PC-9 (cell line): ENCODE measurements around the gene ZNF860.

Experiments used
- EZH2 ChIP-seq: fragments of 200-600 bp; sonication (generic); IDR thresholded peaks from 2 replicates; pipeline ENCODE4 v1.8.0; 2017; ENCODE audit warnings: antibody characterized with exemption, low read depth
- TF ChIP-seq, protein P1 (sequence below): fragments of 200-600 bp; sonication (generic); conservative IDR thresholded peaks from 2 replicates; pipeline ENCODE4 v1.6.1; 2017; ENCODE audit warnings: mixed run types, antibody characterized with exemption, mild to moderate bottlenecking, moderate library complexity

DNA sequence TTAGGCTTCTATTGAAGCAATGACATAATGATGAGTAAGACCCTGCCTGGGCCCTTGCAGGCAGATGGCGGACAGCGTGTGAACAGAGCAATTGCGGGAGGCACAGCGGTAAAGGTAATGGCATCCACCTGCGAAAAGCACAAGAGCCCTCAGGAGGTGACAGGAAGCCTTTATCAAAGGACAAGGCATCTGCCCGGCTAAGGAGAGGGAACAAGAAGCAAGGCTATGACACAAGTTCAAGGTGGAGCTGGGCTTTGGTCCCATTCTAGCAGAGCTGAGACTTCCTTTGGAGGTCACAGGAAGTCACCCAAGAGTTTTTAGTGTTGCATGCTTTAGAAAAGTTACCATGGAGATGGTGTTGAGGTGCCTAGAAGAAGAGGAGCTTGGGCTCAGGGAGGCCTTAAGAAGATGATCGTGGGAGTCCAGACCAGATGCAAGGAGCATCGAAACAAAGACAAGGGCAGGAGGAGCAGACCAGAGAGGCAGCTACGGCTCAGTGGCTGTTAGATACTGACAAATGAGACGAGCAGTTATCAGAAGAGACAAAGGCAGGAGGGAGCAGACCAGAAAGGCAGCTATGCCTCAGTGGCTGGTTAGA is 35.0 kb upstream of the ZNF860 start:
- TF ChIP-seq, protein P1, sequence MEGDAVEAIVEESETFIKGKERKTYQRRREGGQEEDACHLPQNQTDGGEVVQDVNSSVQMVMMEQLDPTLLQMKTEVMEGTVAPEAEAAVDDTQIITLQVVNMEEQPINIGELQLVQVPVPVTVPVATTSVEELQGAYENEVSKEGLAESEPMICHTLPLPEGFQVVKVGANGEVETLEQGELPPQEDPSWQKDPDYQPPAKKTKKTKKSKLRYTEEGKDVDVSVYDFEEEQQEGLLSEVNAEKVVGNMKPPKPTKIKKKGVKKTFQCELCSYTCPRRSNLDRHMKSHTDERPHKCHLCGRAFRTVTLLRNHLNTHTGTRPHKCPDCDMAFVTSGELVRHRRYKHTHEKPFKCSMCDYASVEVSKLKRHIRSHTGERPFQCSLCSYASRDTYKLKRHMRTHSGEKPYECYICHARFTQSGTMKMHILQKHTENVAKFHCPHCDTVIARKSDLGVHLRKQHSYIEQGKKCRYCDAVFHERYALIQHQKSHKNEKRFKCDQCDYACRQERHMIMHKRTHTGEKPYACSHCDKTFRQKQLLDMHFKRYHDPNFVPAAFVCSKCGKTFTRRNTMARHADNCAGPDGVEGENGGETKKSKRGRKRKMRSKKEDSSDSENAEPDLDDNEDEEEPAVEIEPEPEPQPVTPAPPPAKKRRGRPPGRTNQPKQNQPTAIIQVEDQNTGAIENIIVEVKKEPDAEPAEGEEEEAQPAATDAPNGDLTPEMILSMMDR: no peak
- TF ChIP-seq EZH2: no peak
